SJSA1 (cell line): Measurements from ENCODE around the gene TAC3. TPM values are rescaled to one million over a fixed set of nuclear protein-coding genes. Genes with fewer than 3 reads are reported as not detected.
"Not testable (repeated sequence)": the region's sequence is repeated elsewhere in the genome, so short reads cannot be mapped to it uniquely, and the experiment has no call there.

Experiments
- DNase-seq, 2 experiments: peaks; one replicate each; pipeline ENCODE4 v3.0.0-alpha.2; 2015 to 2020; ENCODE audit warnings: low spot score in 2 of 2, low read depth in 1 of 2
- H3K27ac ChIP-seq: fragments of 250-450 bp; sonication (Bioruptor Pico); 2 replicates; pipeline ENCODE4 v1.5.1; 2020; ENCODE audit warnings: mild to moderate bottlenecking, moderate library complexity
- H3K27me3 ChIP-seq: fragments of 250-450 bp; sonication (Bioruptor Pico); replicated peaks from 2 replicates; pipeline ENCODE4 v1.5.1; 2020; ENCODE audit warnings: mild to moderate bottlenecking, moderate library complexity
- H3K36me3 ChIP-seq: fragments of 250-450 bp; sonication (Bioruptor Pico); 2 replicates; pipeline ENCODE4 v1.5.1; 2020; ENCODE audit warnings: mild to moderate bottlenecking
- H3K4me1 ChIP-seq: fragments of 250-450 bp; sonication (Bioruptor Pico); replicated peaks from 2 replicates; pipeline ENCODE4 v1.6.1; 2021; ENCODE audit warnings: mild to moderate bottlenecking
- H3K4me3 ChIP-seq: fragments of 250-450 bp; sonication (Bioruptor Pico); 2 replicates; pipeline ENCODE4 v1.5.1; 2020; ENCODE audit warnings: mild to moderate bottlenecking
- H3K9me3 ChIP-seq: fragments of 250-450 bp; sonication (Bioruptor Pico); replicated peaks from 2 replicates; pipeline ENCODE4 v1.5.1; 2020; ENCODE audit warnings: mild to moderate bottlenecking
- total RNA-seq: library from RNA; depleted of rRNA; stranded (reverse); fragments of >200 nt; shearing (Covaris generic); gene quantifications from 2 replicates; pipeline ENCODE4 v1.2.3, GENCODE V29; 2014

The TAC3 gene
- total RNA-seq, 1 experiment from 2014 or later = not detected

GRCh38 chr12:57027011-57027804, 10.9 kb upstream of the TAC3 start:
- H3K4me1 ChIP-seq = no peaks in the 10 kb centered on the region
- DNase-seq = no peak
- no peak overlapping the region for H3K4me3 ChIP-seq
- no peaks in the 10 kb centered on the region for H3K36me3 ChIP-seq
- no peaks in the 10 kb centered on the region for H3K9me3 ChIP-seq
- H3K27me3 ChIP-seq = peaks cover 4% of the 10 kb centered on the region; the same call in 1 of the 2 replicates
- H3K27ac ChIP-seq = no peak overlapping the region

- H3K36me3 ChIP-seq = no peaks in the 10 kb centered on the region
- no peaks in the 10 kb centered on the region for H3K4me1 ChIP-seq
- no peaks in the 10 kb centered on the region for H3K9me3 ChIP-seq
- no peak overlapping the region for H3K4me3 ChIP-seq
- no peak for DNase-seq
- H3K27ac ChIP-seq = no peak overlapping the region
- peaks cover 4% of the 10 kb centered on the region; the same call in 1 of the 2 replicates for H3K27me3 ChIP-seq
These were observed 8.9 kb upstream of the TAC3 start for GRCh38 chr12:57025196-57025595.

- not testable (repeated sequence) for H3K9me3 ChIP-seq, H3K27me3 ChIP-seq, H3K4me1 ChIP-seq, H3K4me3 ChIP-seq, DNase-seq, H3K27ac ChIP-seq, H3K36me3 ChIP-seq
These were observed 6.0 kb upstream of the TAC3 start for GRCh38 chr12:57022324-57022723.

GRCh38 chr12:57019983-57020719, 3.8 kb upstream of the TAC3 start:
- Histone ChIP-seq H3K36me3 (no peaks in the 10 kb centered on the region), H3K4me1 (no peaks in the 10 kb centered on the region), H3K4me3 (no peak overlapping the region), H3K9me3 (no peaks in the 10 kb centered on the region), H3K27ac (no peak overlapping the region), H3K27me3 (0 out of 2 replicates have a peak, but pooled peaks cover 3% of the 10 kb centered on the region)
- no peak for DNase-seq

GRCh38 chr12:57018906-57019305, 2.6 kb upstream of the TAC3 start:
- H3K27ac ChIP-seq = no peak overlapping the region
- no peaks in the 10 kb centered on the region for H3K9me3 ChIP-seq

GRCh38 chr12:57018353-57018752, 2.0 kb upstream of the TAC3 start:
- not testable (repeated sequence) for H3K27me3 ChIP-seq, H3K9me3 ChIP-seq, H3K36me3 ChIP-seq, H3K4me3 ChIP-seq, DNase-seq, H3K27ac ChIP-seq, H3K4me1 ChIP-seq

More at GRCh38 chr12:57018906-57019305, 2.6 kb upstream of the TAC3 start:
- no peak for DNase-seq
- no peak overlapping the region for H3K4me3 ChIP-seq
- 0 out of 2 replicates have a peak, but pooled peaks cover 6% of the 10 kb centered on the region for H3K27me3 ChIP-seq
- H3K36me3 ChIP-seq = no peaks in the 10 kb centered on the region
- no peaks in the 10 kb centered on the region for H3K4me1 ChIP-seq

GRCh38 chr12:57012600-57013465, 3.5 kb downstream of the TAC3 start:
- Histone ChIP-seq H3K4me3 (no peak overlapping the region), H3K9me3 (no peaks in the 10 kb centered on the region), H3K4me1 (peaks cover 15% of the 10 kb centered on the region), H3K36me3 (no peaks in the 10 kb centered on the region), H3K27ac (no peak overlapping the region), H3K27me3 (0 out of 2 replicates have a peak, but pooled peaks cover 6% of the 10 kb centered on the region)
- no peak for DNase-seq

GRCh38 chr12:57011438-57012424, 4.6 kb downstream of the TAC3 start:
- Histone ChIP-seq H3K36me3 (no peaks in the 10 kb centered on the region), H3K4me1 (peaks cover 17% of the 10 kb centered on the region), H3K27me3 (0 out of 2 replicates have a peak, but pooled peaks cover 6% of the 10 kb centered on the region), H3K4me3 (no peak overlapping the region), H3K9me3 (no peaks in the 10 kb centered on the region), H3K27ac (no peak overlapping the region)
- DNase-seq = no peak

GRCh38 chr12:57010627-57011247, 5.6 kb downstream of the TAC3 start:
- Histone ChIP-seq H3K27ac (no peak overlapping the region), H3K27me3 (0 out of 2 replicates have a peak, but pooled peaks cover 6% of the 10 kb centered on the region), H3K4me1 (peaks cover 19% of the 10 kb centered on the region), H3K4me3 (no peak overlapping the region), H3K36me3 (no peaks in the 10 kb centered on the region), H3K9me3 (no peaks in the 10 kb centered on the region)
- DNase-seq = no peak

GRCh38 chr12:57009949-57010626, 6.2 kb downstream of the TAC3 start:
- H3K4me1 ChIP-seq = peaks cover 23% of the 10 kb centered on the region
- no peaks in the 10 kb centered on the region for H3K36me3 ChIP-seq

GRCh38 chr12:57008178-57008577, 8.2 kb downstream of the TAC3 start:
- Histone ChIP-seq H3K9me3 (no peaks in the 10 kb centered on the region), H3K4me1 (peaks cover 23% of the 10 kb centered on the region), H3K27me3 (no peaks in the 10 kb centered on the region), H3K27ac (peak overlapping the region; percentile 19; the same call in 1 of the 2 replicates), H3K4me3 (no peak overlapping the region), H3K36me3 (peaks cover 16% of the 10 kb centered on the region)
- peak in 1 of 2 experiments; percentile 51 for DNase-seq

More at GRCh38 chr12:57009949-57010626, 6.2 kb downstream of the TAC3 start:
- H3K27me3 ChIP-seq = 0 out of 2 replicates have a peak, but pooled peaks cover 2% of the 10 kb centered on the region
- no peak for DNase-seq
- H3K9me3 ChIP-seq = no peaks in the 10 kb centered on the region
- H3K4me3 ChIP-seq = no peak overlapping the region
- no peak overlapping the region for H3K27ac ChIP-seq
